Measurements from ENCODE around the gene CACNB4. TPM values are rescaled to one million over a fixed set of nuclear protein-coding genes. Genes with fewer than 3 reads are reported as not detected.

Gene CACNB4
- 0.19 and 0.33 TPM in 2 replicates for total RNA-seq

GRCh38 chr2:152098496-152099366, at the start of gene CACNB4:
Gene CACNB4, minus strand, starts transcription at chr2:152099044.

GRCh38 chr2:151828143-151828889, 270.5 kb downstream of the CACNB4 start, which contains the start of gene ARL5A:
Gene ARL5A, minus strand, starts transcription at chr2:151828421. Its CDS starts 245 bp downstream, at chr2:151828176.

Small RNA genes within 50 kb of the gene (small RNA-seq; reads per million reads assigned to genes)
- not detected for gene RPL30P2

Other genes with a start within 250 kb of the CACNB4 start
- gene STAM2, start 76.7 kb upstream of the CACNB4 start, total RNA-seq: 28.1 and 33.3 TPM in 2 replicates
- 36.9 and 50.9 TPM in 2 replicates for gene FMNL2, start 236.1 kb upstream of the CACNB4 start, total RNA-seq